ENCODE results near the gene EMP3.
"Not testable (repeated sequence)": the region's sequence is repeated elsewhere in the genome, so short reads cannot be mapped to it uniquely, and the experiment has no call there.

EMP3 gene

DNA sequence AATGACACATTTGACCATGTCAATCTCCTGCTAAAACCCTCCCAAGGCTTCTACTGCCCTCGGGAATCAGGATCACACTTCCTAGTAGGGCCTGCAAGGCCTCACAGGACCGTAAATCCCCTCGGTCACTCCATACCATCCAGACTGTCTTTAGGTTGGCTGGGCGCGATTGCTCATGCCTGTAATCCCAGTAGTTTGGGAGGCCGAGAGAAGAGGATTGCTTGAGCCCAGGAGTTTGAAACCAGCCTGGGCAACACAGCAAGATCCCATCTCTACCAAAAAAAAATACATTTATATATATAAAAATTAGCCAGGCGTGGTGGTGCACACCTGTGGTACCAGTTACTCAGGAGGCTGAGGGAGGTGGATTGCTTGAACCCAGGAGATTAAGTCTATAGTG, 23.4 kb downstream of the EMP3 start:
- DNase-seq = no peak

DNA sequence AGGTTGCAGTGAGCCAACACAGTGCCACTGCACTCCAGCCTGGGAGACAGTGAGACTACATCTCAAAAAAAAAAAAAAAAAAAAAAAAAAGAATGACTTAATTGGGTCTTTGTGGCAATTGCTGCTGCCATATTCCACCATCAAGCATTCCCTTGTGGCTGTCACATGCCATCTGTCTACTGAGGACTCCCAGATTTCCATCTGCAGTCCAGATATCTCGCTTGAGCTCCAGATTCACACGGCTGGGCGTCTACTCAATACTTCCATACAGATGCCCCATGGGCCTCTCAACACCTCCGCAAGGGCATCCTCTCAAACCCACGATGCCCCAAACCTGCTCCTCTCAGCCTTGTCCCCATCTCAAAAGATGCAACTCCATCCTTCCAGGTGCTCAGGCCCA, 25.5 kb downstream of the EMP3 start:
- no peak for DNase-seq

DNA sequence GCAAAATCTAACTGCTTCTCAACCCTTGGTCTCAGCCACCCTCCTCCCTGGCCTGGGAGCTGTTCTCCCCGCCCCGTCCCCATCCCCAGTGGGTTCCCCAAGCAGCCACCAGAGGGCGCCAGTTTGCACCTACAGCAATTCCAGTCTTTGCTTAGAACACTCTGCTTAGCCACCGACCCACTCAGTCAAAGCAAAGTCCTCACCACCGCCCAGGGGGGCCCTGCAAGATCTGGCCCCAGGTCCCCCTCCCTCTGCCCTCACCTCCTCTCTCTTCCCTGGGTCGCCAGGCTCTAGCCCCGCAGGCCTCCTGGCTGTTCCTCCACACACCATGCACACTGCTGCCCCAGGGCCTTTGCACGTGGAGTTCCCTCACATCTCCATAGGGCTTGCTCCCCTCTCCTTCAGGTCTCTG, 26.0 kb downstream of the EMP3 start:
- no peak for DNase-seq

DNA sequence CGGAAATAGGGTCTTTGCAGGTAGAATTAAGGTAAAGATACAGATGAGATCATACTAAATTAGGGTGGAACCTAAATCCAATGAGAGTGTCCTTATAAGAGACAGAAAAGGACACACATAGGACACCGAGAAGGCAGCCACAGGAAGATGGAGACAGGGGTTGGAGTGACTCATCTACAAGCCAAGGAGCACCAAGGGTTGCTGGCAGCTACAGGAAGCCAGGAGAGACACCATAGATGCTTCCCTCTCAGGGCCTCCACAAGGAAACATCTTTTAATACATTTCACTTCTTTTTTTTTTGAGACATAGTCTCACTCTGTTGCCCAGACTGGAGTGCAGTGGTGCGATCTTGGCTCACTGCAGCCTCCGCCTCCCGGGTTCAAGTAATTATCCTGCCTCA, 28.3 kb downstream of the EMP3 start:
- DNase-seq = no peak

DNA sequence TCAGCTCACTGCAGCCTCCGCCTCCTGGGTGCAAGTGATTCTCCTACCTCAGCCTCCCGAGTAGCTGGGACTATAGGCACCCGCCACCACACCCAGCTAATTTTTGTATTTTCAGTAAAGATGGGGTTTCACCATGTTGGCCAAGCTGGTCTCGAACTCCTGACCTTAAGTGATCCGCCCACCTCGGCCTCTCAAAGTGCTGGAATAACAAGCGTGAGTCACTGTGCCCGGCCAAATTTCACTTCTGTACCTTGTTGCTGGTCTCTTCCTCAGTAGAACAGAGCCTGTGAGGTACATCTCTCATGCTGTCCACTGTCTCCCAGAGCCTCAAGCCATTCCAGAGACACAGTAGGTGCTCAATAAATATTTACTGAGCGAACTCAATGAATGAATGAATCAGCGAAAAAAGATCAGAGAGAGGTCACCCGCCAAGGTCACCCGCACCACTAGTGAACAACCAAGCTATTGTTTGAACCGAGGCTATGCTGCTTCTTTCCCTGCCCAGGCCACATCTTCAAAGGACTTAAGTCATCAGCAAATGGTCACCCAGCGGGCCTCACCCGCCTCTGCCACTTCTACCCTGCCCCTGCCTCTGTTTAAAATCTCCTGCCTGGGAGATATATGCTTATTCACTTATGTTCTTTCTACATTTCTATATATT, 29.1 kb downstream of the EMP3 start:
- no peak for DNase-seq

DNA sequence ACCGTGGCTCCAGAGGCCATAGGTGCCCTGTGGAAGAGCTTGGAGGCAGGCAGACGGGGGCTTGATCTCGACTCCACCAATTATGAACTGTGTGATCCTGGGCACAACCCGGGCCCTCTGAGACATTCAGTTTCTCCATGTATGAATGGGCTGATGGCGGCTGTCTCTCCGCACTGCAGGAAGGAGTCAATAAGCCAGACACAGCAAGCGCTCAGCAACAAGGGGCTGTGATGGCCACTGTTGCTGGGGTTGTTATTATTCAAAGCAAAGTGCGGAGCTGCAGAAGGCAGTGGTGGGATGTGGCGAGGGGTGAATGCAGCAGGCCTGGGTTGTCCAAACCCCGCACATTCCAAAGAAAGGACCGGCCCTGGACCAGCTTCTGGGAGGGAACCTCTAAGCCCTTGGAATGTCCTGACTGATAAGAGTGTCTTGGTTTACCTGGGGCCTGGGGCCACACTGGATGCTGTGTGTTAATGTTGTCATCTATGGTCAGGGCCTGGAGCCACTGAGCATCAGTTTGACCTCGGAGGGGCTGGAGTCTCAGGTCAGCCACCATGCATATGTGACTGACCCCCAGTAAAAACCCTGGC, 30.1 kb downstream of the EMP3 start:
- DNase-seq = no peak

DNA sequence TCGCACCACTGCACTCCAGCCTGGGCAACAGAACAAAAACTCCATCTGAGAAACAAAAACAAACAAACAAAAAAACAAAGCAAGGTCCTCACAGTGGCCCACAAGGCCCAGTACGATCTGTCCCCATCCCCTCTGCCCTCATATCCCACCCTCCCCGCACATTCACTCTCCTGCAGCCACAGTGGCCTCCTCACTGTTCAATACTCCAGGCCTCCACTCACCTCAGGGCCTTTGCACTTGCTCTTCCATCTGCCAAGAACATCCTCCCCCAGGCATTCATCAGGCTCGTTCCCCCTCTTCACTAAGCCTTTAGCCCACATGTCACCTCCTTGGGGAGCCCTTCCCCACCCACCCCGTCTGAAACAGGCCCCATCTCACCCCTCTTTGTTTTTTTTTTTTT, 33.8 kb downstream of the EMP3 start:
- DNase-seq = no peak

DNA sequence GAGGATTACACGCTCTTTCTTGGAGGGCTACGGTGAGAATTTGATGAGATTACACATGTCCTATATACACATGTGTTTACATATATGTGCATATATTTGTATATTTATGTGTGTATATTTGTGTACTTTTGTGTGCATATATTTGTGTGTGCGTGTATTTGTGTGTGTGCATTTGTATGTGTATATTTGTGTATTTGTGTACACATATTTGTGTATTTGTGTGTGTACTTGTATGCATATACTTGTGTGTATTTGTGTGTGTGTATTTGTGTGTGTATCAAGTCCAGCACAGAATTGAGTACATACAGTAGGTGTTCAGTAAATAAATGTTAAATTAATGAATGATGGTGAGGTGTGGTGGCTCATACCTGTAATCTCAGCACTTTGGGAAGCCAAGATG, 36.6 kb downstream of the EMP3 start:
- DNase-seq = no peak

DNA sequence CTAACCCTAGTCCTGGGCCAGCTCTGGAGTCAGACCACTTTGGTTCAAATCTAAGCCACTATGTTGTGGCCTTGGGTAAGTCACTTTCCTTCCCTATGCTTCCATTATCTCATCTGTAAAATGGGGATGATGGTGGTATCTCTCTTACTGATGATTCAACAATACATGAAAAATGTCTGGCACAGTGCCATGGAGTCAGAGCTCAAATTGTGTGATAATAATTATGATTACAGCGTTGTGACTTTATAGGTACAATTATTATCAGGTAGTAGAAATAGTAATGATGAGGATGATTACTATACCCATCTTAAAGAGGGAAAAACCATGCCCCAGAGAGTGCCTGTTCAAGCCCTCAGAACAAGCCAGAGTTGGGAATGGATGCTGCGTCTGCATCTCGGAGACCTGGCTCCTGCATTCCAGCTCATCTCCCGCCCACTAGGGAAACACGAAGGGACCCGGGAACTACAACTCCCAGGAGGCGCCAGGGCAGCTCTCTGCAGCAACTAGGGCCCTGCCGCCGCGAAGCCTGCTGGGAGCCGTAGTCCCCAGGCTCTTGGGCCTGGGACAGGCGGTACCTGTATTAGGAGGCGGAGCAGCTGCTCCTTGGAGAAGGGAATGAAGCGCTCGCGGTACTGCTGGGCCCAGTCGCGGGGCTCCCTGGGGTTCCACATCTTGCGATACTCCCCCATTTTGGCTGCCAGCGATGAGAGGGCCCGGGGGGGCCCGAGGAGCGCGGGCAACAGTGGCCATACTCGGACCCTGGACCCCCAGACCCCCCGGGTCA, 37.6 kb downstream of the EMP3 start:
- peak; percentile 87 for DNase-seq

DNA sequence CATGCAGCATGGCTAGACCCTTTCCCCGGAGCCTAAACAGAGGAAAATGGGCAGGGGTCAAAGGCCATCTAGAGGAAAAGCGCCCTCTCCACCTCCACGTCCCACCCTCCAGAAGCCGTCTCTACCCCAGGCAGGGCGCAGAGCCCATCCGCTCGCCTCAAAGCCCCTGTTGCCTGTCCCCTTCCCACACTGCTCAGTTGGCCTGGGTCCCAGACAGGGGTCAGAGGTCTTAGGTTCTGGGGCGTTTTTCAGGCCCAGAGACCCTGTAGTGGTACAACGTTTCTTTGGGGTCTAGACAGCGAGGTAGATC, 38.1 kb downstream of the EMP3 start:
- DNase-seq = no peak

DNA sequence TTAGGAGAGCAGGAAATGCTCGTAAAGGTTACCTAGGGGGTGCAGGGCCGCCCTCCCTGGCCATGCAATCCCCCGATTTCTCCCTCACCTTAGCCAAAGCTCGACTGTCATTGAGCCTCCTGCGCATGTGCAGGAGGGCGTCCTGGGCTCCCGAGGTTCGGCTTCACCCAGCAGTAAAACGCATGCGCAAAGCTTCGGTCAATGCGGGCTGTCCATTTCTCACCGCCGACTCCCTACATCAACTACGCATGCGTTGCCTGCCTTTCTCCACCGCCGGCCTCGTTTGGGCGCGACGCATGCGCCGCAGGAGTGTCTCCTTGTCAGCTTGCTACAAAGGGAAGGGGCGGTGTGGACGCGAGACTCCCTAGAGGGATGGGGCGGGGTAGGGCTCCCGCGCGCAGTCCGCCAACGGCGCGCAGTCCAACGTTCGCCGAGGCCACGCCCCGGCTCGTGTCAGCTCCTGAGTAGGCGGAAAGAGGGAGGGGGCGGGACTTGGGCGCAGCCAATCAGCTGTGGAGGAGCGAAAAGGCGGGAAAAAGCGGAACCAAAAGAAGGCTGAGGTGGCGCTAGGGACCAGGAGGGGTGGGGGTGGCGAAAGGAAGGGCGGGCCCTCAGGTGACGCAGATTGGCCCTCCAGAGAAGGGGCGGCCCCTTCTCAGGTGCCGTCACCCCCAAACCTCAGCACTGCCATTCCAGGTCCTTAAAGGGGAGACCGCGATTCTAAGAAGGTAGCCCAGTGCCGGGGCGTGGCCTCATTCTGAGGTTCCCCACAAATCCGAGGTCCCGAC, 38.7 kb downstream of the EMP3 start, which contains the start of the genes SYNGR4 and TMEM143:
Gene SYNGR4 (plus strand): TSS at position 558 of the 788 bp plus-strand sequence. CDS start 1,476 bp downstream, outside the sequence.
Gene TMEM143 (minus strand): TSS at position 131 of the 788 bp plus-strand sequence. CDS start 20 bp downstream, at position 111.
- DNase-seq = peak; percentile 99

DNA sequence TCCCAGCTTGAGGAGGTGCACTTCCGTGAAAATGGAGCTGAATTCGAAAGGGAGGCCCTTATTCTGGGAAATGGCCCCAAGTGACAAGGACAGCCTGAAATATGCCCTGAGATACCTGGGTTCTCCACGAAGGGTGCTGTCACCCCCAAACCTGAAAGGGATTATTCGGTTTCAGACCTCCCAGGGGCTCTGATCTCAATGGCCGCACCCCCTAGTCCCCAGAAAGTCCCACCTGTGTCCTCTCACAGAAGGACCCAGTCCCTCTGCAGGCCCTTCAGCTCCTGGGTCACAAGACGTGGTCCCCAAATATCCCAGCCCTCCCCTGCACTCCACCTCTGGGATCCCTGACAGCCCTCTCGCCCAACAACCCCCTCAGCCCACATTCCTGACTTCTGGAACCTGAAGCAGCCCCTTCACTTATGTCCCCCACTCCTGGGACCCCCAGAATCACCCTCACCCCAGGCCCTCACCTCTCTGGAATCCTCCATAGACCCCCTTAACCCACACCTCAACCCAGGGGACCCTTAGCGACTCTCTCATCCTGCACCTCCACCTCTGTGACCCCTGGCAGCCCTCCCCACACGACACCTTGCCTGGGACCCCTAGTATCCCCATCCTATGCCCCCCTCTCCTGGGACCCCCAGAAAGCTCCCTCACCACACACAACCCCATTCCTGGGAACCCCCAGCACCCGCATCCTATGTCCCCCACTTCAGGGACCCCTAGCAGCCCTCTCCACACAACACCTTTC, 39.4 kb downstream of the EMP3 start:
- DNase-seq = no peak

DNA sequence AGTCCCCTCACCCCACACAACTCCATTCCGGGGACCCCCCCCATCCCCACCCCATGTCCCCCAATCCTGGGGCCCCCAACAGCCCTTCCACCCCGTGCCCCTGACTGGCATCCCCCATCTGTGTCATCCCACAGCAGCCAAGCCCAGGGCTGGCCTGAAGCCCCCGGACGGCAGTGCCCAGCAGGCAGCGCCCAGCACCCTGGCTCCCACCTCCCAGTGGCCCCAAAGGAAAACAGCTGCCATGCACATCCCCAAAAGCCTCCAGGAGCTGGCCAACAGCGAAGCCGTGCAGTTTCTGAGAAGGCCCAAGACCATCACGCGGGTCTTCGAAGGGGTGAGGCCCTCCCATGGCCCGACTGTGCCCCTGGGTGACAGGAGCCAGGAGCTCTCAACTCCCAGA, 40.2 kb downstream of the EMP3 start:
- DNase-seq = no peak

DNA sequence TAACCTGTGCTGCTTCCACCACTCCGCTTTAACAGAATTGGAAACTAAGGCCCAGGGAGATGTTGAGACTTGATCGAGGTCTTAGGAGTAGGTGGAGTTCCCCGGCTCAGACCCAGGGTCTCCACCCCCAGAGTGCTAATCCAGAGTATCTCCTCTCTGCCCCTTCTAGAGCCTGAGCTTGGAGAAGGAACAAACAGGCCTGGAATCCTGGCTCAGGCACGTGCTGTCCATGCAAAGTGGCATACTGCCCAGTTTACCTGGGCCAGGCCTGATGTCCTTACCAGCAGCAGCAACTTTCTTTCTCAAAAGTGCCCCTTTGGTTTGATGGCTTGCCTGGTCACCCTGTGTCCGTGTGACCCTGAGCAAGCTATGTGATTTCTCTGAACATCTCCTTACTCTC, 42.5 kb downstream of the EMP3 start:
- no peak for DNase-seq

DNA sequence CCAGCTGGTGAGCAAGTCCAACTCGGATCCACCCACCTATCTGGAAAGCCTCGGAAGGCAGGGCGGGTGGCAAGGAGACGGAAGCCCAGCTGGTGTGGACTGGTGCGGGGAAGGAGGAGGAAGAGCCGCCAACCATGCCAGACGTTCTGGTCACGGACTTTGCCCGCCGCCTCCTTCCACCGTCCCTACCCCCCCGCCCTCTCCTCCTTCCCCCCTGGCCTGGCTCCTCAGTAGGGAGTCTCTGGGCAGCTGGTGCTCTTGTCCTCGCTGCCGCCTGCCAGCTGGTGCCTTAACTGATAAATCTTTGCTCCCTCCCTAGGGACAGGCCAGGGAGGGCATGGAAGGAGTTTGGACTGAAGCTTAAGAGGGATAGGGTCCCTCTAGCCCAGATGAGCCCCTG, 43.6 kb downstream of the EMP3 start:
- DNase-seq = no peak

DNA sequence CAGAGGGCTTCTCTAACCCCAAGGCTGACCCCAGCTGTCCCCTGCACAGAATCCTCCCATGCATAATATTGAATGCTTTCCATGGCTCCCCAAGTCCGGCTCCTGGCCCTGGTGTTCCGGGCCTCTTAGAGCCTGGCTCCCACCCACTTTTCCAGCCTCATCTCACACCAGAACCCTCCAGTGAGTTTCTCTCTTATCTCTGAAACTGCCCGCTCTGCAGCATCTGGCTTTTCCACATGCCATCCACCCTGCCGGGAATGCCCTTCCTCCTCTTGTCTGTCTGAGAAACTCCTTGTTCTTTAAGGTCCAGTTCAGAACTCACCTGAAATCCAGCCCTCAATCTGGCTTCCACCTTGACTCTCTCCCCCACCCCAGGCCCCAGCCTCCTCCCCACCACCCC, 45.6 kb downstream of the EMP3 start:
- no peak for DNase-seq

DNA sequence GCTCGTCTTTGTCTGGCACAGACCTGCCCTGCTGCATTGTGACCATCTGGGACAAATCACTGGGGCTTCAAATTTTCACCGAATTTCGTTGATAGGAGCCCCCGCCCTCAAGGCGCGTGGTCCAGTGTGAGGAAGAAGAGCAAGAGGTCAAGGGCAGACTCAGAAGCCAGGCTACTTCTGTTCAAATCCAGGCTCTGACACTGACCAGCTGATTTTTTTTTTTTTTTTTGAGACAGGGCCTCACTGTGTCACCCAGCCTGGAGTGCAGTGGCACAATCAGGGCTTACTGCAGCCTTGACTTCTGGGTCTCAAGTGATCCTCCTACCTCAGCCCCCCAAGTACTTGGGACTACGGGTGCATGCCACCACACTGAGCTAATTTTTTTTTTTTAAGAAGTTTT, 46.0 kb downstream of the EMP3 start:
- DNase-seq = no peak

DNA sequence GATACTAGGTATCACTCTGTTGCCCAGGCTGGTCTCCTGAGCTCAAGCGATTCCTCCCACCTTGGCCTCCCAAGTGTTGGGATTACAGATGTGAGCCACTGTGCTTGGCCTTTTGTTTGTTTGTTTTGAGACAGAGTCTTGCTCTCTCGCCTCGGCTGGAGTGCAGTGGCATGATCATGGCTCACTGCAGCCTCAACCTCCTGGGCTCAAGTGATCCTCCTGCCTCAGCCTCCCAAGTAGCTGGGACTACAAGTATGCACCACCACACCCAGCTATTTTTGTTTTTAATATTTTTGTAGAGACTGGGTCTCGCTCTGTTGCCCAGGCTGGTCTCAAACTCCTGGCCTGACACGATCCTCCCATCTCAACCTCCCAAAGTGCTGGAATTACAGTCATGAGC, 46.4 kb downstream of the EMP3 start:
- DNase-seq = not testable (repeated sequence)

DNA sequence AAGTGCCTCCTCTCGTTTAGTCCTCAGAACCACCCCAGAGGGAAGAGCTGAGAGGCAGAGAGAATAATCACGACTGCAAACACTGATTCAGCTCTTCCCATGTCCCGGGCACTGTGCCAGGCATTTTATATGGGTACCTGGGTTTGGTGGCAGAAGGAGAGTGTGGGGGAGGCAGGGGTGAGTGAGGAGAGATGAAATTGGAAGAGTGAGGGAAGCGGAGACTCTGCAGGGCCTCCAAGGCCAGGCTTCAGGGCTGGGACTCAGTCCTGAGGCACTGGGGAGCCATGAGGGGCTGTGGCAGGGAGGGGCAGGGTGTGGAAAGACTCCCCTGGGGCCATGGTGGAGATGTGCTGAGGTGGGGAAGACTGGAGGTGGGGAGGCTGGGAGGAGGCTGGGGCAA, 47.6 kb downstream of the EMP3 start:
- peak; percentile 91 for DNase-seq

DNA sequence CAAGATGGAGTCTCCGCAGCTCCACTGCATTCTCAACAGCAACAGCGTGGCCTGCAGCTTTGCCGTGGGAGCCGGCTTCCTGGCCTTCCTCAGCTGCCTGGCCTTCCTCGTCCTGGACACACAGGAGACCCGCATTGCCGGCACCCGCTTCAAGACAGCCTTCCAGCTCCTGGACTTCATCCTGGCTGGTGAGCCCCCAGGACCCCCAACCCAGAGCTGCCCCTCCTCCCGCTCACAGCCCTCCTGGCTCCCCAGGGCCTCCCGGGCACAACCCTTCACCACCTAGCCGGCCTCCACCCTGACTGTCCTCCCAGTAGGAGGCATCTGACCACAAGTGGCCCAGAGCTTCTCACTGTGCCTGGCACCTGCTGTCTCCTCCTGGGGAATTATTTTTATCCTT, 48.2 kb downstream of the EMP3 start:
- no peak for DNase-seq

DNA sequence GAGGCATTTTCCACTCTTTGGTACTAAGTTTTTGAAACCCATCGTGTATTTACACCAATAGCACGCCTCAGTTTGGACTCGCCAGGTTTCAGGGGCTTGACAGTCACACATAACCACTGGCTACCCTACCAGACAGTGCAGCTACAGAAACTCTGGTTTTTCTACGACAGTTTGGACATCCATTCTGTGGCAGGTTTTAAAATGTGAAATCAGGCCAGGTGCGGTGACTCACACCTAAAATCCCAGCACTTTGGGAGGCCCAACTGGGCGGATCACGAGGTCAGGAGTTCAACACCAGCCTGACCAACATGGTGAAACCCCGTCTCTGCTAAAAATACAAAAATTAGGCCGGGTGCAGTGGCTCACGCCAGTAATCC, 52.8 kb downstream of the EMP3 start:
- DNase-seq = no peak

DNA sequence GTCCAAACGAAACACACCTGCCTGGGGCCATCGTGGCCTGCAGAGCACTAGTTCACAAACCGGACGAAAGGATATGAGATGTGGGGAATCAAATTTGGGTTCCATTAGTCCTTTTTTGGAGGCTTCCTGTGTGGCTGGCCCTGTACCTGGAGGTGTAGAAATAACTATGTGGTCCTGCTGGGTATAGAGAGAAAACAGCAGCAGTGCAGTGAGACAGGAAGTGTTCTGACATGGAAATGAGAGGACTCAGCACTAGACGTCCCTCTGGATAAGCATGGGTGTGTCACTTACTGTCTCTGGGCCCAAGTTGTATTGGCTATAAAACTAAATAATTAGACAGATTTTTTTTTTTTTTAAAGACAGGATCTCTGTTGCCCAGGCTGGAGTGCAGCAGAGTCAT, 53.7 kb downstream of the EMP3 start:
- no peak for DNase-seq
